Common myeloid progenitor, CD34-positive (primary cell): ENCODE results near the gene TIMD4.

Experiments
- CTCF ChIA-PET: fragments of 350-600 bp; sonication (Branson Sonifier 250); formaldehyde crosslinking; loops from one replicate; lab custom pipeline; 2021; ENCODE audit warnings: antibody characterized with exemption; lab: Charles Lee
- POLR2A ChIA-PET: fragments of 350-600 bp; sonication (Branson Sonifier 250); formaldehyde crosslinking; loops from one replicate; lab custom pipeline; 2021; ENCODE audit warnings: antibody characterized with exemption; lab: Charles Lee
- DNase-seq, 3 donors: peaks; one replicate each; pipeline versions ENCODE4 v3.0.0 to v3.0.0-alpha.2; 2013
- H3K27ac ChIP-seq, 2 experiments: 1 replicate in 1 of 2; 2 replicates in 1 of 2; pipeline ENCODE4 v1.7.0; 2013; ENCODE audit warnings: inconsistent platforms in 2 of 2, low read length in 2 of 2, mild to moderate bottlenecking in 2 of 2, low read depth in 1 of 2, moderate library complexity in 1 of 2; ENCODE audit not compliant: severe bottlenecking in 2 of 2, insufficient read depth in 1 of 2, poor library complexity in 1 of 2
- H3K27me3 ChIP-seq, 5 experiments: replicated peaks in 2 of 5; 1 replicate in 3 of 5; 2 replicates in 2 of 5; pipeline versions ENCODE4 v1.6.1 to v1.7.0; 2013; ENCODE audit warnings: low read length in 4 of 5, mild to moderate bottlenecking in 2 of 5, moderate library complexity in 2 of 5, inconsistent platforms in 1 of 5; ENCODE audit not compliant: insufficient read depth in 5 of 5, control insufficient read depth in 4 of 5
- H3K36me3 ChIP-seq, 4 experiments: 1 replicate in 2 of 4; 2 replicates in 2 of 4; pipeline versions ENCODE4 v1.6.1 to v1.7.0; 2013; ENCODE audit warnings: low read length in 3 of 4, control low read depth in 1 of 4, mild to moderate bottlenecking in 1 of 4; ENCODE audit not compliant: control insufficient read depth in 4 of 4, insufficient read depth in 4 of 4
- H3K4me1 ChIP-seq, 4 experiments: 1 replicate in 3 of 4; 2 replicates in 1 of 4; pipeline versions ENCODE4 v1.6.1 to v1.7.1; 2013; ENCODE audit warnings: low read length in 3 of 4, mild to moderate bottlenecking in 3 of 4, control low read depth in 1 of 4, inconsistent platforms in 1 of 4, moderate library complexity in 1 of 4; ENCODE audit not compliant: control insufficient read depth in 4 of 4, insufficient read depth in 4 of 4; ENCODE audit errors: control extremely low read depth in 1 of 4
- H3K4me3 ChIP-seq, 7 experiments: 1 replicate in 4 of 7; 2 replicates in 3 of 7; pipeline versions ENCODE4 v1.5.1 to v1.7.0; 2013; ENCODE audit warnings: mild to moderate bottlenecking in 7 of 7, low read length in 6 of 7, moderate library complexity in 6 of 7, inconsistent platforms in 2 of 7, low read depth in 2 of 7, control low read depth in 1 of 7; ENCODE audit not compliant: insufficient read depth in 4 of 7, control insufficient read depth in 1 of 7; ENCODE audit errors: extremely low read depth in 1 of 7
- H3K9me3 ChIP-seq, 5 experiments: 1 replicate in 4 of 5; 2 replicates in 1 of 5; pipeline versions ENCODE4 v1.6.1 to v1.7.1; 2013; ENCODE audit warnings: low read length in 4 of 5, mild to moderate bottlenecking in 2 of 5, inconsistent platforms in 1 of 5, low read depth in 1 of 5, moderate library complexity in 1 of 5; ENCODE audit not compliant: control insufficient read depth in 4 of 5, insufficient read depth in 2 of 5; ENCODE audit errors: control extremely low read depth in 1 of 5
- WGBS: methylation state at CpG from one replicate; pipeline ENCODE4 v1.1.5; 2013; ENCODE audit not compliant: insufficient coverage; 5-methylcytosine and 5-hydroxymethylcytosine counted together

TIMD4 gene

GRCh38 chr5:156870498-156870839 lies 92.6 kb downstream of the TIMD4 start:
- ChIA-PET CTCF (no interaction called here), POLR2A (no interaction called here)
- WGBS, result 100% methylated on average over 1 of the region's 1 CpG
- no peak overlapping the region for H3K4me3 ChIP-seq
- no peak overlapping the region for H3K27ac ChIP-seq
- H3K27me3 ChIP-seq, result peaks cover 0 to 2% (median 0%) of the 10 kb centered on the region in 5 experiments
- H3K9me3 ChIP-seq, result peaks cover 0 to 6% (median 3%) of the 10 kb centered on the region in 5 experiments
- no peaks in the 10 kb centered on the region for H3K4me1 ChIP-seq
- H3K36me3 ChIP-seq, result no peaks in the 10 kb centered on the region
- DNase-seq, result no peak
